K562 (cell line): ENCODE measurements around the gene STK4. TPM values are rescaled to one million over a fixed set of nuclear protein-coding genes. Genes with fewer than 3 reads are reported as not detected.

Experiments
- ADNP ChIP-seq: fragments of 200-800 bp; sonication (Bioruptor generic); IDR thresholded peaks from 2 replicates; pipeline ENCODE4 v1.6.1; 2016; ENCODE audit warnings: missing genetic modification characterization, missing compliant biosample characterization
- CBX1 ChIP-seq: sonication (generic); IDR thresholded peaks from 2 replicates; pipeline ENCODE4 v1.6.1; 2016; ENCODE audit warnings: antibody characterized with exemption, low read depth, mild to moderate bottlenecking
- KDM1A ChIP-seq, 2 experiments: fragments of 450-650 bp; IDR thresholded peaks; 2 replicates each; pipeline ENCODE4 v1.6.1; 2016; ENCODE audit warnings: mild to moderate bottlenecking in 2 of 2
- KLF13 ChIP-seq: fragments of 450-650 bp; IDR thresholded peaks from 2 replicates; pipeline ENCODE4 v1.6.1; 2016; ENCODE audit warnings: missing genetic modification characterization, low read depth, mild to moderate bottlenecking, missing compliant biosample characterization, moderate library complexity, borderline replicate concordance
- MAFG ChIP-seq: fragments of 450-650 bp; conservative IDR thresholded peaks from 2 replicates; pipeline ENCODE4 v1.6.1; 2016; ENCODE audit warnings: missing genetic modification characterization, missing compliant biosample characterization
- NFE2 ChIP-seq: IDR thresholded peaks from 2 replicates; pipeline ENCODE4 v1.6.1; 2014; ENCODE audit warnings: antibody characterized with exemption, low read depth
- PHF20 ChIP-seq: fragments of 450-650 bp; IDR thresholded peaks from 2 replicates; pipeline ENCODE4 v1.6.1; 2018; ENCODE audit not compliant: partially characterized antibody
- RBM25 ChIP-seq: fragments of 200-400 bp; formaldehyde crosslinking; IDR thresholded peaks from 2 replicates; pipeline ENCODE4 v1.6.1; 2018; ENCODE audit warnings: low read length, low read depth, moderate library complexity; ENCODE audit not compliant: severe bottlenecking
- SMARCA5 ChIP-seq: fragments of 450-650 bp; IDR thresholded peaks from 2 replicates; pipeline ENCODE4 v1.6.1; 2016
- TGIF2 ChIP-seq: sonication (generic); formaldehyde crosslinking; IDR thresholded peaks from 2 replicates; pipeline ENCODE4 v1.8.1; 2022; ENCODE audit warnings: mild to moderate bottlenecking, missing genetic modification reagents, moderate library complexity
- ZKSCAN1 ChIP-seq: fragments of 150-350 bp; IDR thresholded peaks from 2 replicates; pipeline ENCODE4 v1.6.1; 2016; ENCODE audit warnings: low read depth, low read length
- ZNF124 ChIP-seq: sonication (generic); formaldehyde crosslinking; IDR thresholded peaks from 2 replicates; pipeline ENCODE4 v1.8.1; 2022; ENCODE audit warnings: missing genetic modification reagents
- ZNF316 ChIP-seq: fragments of 450-650 bp; IDR thresholded peaks from 2 replicates; pipeline ENCODE4 v1.6.1; 2016
- polyA plus RNA-seq, 8 experiments: library from polyadenylated mRNA; depleted of rRNA in 4 of 8; stranded (reverse) in 5 of 8; unstranded in 3 of 8; fragments of >200 nt; fragmentation: Nextera tagmentation in 2 of 8; fragmentation: Illumina TruSeq in 1 of 8; extraction: Ambion mirVana in 2 of 8; extraction: Trizol in 1 of 8; gene quantifications; 2 replicates each; pipeline versions ENCODE4 v1.2.1 to v1.2.3, GENCODE V29; 2011 to 2014; ENCODE audit warnings: inconsistent platforms in 1 of 8, missing spikeins in 1 of 8
- total RNA-seq, 7 experiments: library from RNA; depleted of rRNA in 6 of 7; stranded (reverse); fragments of >200 nt in 6 of 7; fragmentation: Illumina TruSeq in 2 of 7; extraction: Trizol in 2 of 7; gene quantifications; 2 replicates each; pipeline versions ENCODE4 v1.2.1 to v1.2.3, GENCODE V29; 2011 to 2021; ENCODE audit warnings: low replicate concordance in 1 of 7
- TF ChIP-seq, protein P1 (sequence below): sonication (generic); formaldehyde crosslinking; IDR thresholded peaks from 2 replicates; pipeline ENCODE4 v1.8.0; 2022; ENCODE audit warnings: mild to moderate bottlenecking, missing genetic modification reagents
- TF ChIP-seq, protein P2 (sequence below): fragments of 450-650 bp; conservative IDR thresholded peaks from 2 replicates; pipeline ENCODE4 v1.6.1; 2016; ENCODE audit warnings: missing genetic modification characterization, low read depth, mild to moderate bottlenecking, control low read depth, missing compliant biosample characterization
- TF ChIP-seq, protein P3 (sequence below): IDR thresholded peaks from 2 replicates; pipeline ENCODE4 v1.6.1; 2014; ENCODE audit warnings: antibody characterized with exemption
- TF ChIP-seq, protein P4 (sequence below): fragments of 250-450 bp; sonication (Bioruptor Pico); IDR thresholded peaks from 2 replicates; pipeline ENCODE4 v1.4.0; 2020; ENCODE audit warnings: mild to moderate bottlenecking, moderate library complexity, borderline replicate concordance

Gene STK4
- total and polyA plus RNA-seq, 9 of the 15 experiments (the other 6 are each of a cell fraction or from before 2014, with no cell fraction given) = 11.9 to 30.6 (median 22.2) TPM

DNA sequence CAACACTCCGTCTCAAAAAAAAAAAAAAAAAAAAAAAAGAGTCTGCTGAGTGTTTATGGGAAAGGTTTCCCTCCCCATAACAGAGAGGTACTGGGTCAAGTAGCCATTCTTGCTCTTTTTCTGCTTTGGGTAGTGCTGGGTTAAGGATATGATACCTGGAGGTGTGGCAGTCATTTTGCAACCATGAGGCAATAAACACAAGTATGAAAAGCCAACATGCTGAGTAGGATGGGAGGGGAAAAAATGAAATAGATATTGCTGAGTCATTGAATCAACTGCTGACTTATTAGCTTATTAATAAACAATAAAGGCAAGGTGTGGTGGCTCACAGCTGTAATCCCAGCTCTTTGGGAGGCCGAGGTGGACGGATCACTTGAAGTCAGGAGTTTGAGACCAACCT, 3.8 kb upstream of the STK4 start (continued):
- TF ChIP-seq SMARCA5 = peak; percentile 98
- TF ChIP-seq, protein P1, sequence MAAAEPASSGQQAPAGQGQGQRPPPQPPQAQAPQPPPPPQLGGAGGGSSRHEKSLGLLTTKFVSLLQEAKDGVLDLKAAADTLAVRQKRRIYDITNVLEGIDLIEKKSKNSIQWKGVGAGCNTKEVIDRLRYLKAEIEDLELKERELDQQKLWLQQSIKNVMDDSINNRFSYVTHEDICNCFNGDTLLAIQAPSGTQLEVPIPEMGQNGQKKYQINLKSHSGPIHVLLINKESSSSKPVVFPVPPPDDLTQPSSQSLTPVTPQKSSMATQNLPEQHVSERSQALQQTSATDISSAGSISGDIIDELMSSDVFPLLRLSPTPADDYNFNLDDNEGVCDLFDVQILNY (CRISPR knock-in tag) = no peak
- TF ChIP-seq PHF20 = peak; percentile 52
- peak; percentile 90 for TF ChIP-seq MAFG (tag)
- TF ChIP-seq NFE2 = peak; percentile 69
- TF ChIP-seq, protein P2, sequence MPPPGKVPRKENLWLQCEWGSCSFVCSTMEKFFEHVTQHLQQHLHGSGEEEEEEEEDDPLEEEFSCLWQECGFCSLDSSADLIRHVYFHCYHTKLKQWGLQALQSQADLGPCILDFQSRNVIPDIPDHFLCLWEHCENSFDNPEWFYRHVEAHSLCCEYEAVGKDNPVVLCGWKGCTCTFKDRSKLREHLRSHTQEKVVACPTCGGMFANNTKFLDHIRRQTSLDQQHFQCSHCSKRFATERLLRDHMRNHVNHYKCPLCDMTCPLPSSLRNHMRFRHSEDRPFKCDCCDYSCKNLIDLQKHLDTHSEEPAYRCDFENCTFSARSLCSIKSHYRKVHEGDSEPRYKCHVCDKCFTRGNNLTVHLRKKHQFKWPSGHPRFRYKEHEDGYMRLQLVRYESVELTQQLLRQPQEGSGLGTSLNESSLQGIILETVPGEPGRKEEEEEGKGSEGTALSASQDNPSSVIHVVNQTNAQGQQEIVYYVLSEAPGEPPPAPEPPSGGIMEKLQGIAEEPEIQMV (tag) = no peak
- TF ChIP-seq ZNF316 = peak; percentile 97
- TF ChIP-seq CBX1 = peak; percentile 68; the same call in 1 of the 2 replicates
- peak; percentile 57 for TF ChIP-seq ADNP (tag)
- peak; percentile 96 for TF ChIP-seq RBM25
- TF ChIP-seq ZKSCAN1 = no peak
- no peak for TF ChIP-seq TGIF2 (CRISPR knock-in tag)
- peak; percentile 64 to 82 for TF ChIP-seq KDM1A (IDR thresholded peaks at IDR 0.05)
- TF ChIP-seq KLF13 (tag) = no peak
- no peak for TF ChIP-seq ZNF124 (CRISPR knock-in tag)
- TF ChIP-seq, protein P3, sequence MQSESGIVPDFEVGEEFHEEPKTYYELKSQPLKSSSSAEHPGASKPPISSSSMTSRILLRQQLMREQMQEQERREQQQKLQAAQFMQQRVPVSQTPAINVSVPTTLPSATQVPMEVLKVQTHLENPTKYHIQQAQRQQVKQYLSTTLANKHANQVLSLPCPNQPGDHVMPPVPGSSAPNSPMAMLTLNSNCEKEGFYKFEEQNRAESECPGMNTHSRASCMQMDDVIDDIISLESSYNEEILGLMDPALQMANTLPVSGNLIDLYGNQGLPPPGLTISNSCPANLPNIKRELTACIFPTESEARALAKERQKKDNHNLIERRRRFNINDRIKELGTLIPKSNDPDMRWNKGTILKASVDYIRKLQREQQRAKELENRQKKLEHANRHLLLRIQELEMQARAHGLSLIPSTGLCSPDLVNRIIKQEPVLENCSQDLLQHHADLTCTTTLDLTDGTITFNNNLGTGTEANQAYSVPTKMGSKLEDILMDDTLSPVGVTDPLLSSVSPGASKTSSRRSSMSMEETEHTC = no peak
- TF ChIP-seq, protein P4, sequence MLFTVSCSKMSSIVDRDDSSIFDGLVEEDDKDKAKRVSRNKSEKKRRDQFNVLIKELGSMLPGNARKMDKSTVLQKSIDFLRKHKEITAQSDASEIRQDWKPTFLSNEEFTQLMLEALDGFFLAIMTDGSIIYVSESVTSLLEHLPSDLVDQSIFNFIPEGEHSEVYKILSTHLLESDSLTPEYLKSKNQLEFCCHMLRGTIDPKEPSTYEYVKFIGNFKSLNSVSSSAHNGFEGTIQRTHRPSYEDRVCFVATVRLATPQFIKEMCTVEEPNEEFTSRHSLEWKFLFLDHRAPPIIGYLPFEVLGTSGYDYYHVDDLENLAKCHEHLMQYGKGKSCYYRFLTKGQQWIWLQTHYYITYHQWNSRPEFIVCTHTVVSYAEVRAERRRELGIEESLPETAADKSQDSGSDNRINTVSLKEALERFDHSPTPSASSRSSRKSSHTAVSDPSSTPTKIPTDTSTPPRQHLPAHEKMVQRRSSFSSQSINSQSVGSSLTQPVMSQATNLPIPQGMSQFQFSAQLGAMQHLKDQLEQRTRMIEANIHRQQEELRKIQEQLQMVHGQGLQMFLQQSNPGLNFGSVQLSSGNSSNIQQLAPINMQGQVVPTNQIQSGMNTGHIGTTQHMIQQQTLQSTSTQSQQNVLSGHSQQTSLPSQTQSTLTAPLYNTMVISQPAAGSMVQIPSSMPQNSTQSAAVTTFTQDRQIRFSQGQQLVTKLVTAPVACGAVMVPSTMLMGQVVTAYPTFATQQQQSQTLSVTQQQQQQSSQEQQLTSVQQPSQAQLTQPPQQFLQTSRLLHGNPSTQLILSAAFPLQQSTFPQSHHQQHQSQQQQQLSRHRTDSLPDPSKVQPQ = no peak
